GM19328 (cell line): ENCODE results near the gene TAGLN.

ENCODE experiments used
- ATAC-seq: cut with Tn5 transposase; IDR thresholded peaks from one replicate; pipeline ENCODE4 v1.9.1; 2021; ENCODE audit warnings: mild to moderate bottlenecking, moderate library complexity; ENCODE audit not compliant: unreplicated experiment

TAGLN gene

DNA sequence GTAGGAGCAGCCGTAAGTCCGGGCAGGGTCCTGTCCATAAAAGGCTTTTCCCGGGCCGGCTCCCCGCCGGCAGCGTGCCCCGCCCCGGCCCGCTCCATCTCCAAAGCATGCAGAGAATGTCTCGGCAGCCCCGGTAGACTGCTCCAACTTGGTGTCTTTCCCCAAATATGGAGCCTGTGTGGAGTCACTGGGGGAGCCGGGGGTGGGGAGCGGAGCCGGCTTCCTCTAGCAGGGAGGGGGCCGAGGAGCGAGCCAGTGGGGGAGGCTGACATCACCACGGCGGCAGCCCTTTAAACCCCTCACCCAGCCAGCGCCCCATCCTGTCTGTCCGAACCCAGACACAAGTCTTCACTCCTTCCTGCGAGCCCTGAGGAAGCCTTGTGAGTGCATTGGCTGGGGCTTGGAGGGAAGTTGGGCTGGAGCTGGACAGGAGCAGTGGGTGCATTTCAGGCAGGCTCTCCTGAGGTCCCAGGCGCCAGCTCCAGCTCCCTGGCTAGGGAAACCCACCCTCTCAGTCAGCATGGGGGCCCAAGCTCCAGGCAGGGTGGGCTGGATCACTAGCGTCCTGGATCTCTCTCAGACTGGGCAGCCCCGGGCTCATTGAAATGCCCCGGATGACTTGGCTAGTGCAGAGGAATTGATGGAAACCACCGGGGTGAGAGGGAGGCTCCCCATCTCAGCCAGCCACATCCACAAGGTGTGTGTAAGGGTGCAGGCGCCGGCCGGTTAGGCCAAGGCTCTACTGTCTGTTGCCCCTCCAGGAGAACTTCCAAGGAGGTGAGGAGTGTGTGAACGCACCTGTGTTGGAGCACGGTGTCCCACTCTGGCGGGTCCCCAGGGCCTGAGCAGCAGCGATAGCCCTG lies at the start of gene TAGLN:
TAGLN (plus strand) TSS at position 318 of the 863 bp plus-strand sequence. CDS start 3,644 bp downstream, outside the sequence.
- no peak for ATAC-seq

DNA sequence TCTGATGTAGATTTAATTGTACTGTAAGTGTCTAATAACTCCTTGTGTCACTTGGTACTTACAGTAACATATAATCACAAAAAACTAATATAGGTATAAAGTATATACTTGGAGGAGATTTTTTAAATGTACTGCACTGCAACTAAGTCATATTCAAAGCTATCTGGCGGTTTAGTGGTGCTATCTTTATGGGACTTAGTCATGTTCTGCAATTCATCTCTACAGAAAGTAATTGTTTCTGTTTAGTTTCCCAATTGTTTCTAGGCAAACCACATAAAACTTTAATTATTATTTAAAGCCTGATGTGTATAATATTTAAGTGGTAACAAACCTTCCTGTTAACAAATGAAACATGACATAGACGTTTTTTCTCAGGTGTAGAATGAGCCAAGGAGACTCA lies 47.1 kb upstream of the TAGLN start:
- ATAC-seq = no peak

DNA sequence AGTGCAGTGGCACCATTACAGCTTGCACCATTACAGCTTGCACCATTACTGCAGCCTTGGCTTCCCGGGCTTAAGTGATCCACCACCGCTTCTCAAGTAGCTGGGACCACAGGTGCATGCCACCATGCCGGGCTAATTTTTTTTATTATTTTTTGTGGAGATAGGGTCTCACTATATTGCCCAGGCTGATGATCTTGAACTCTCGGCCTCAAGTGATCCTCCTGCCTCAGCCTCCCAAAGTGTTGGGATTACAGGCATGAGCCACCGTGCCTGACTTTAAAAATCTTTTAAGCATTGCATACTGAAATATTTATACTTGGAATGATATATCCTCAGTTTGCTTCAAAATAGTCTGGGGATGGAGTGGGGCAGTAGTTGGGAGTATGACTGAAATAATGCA lies 44.7 kb upstream of the TAGLN start:
- ATAC-seq = no peak

DNA sequence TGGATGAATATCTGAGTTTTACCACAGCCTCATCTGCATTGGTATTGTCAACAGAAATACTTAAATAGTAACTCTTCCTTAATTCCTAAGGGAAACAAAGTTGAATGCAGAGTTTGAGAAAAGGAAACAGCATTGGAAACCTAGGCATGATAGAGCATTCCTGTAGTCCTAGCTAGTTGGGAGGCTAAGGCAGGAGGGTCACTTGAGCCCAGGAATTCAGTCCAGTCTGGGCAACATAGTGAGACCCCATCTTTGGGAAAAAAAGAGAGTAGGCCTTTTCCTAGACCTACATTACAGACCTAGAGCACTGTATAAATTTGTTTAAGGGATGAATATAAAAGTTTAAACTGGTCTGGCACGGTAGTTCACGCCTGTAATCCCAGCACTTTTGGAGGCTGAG lies 41.7 kb upstream of the TAGLN start:
- ATAC-seq = no peak

DNA sequence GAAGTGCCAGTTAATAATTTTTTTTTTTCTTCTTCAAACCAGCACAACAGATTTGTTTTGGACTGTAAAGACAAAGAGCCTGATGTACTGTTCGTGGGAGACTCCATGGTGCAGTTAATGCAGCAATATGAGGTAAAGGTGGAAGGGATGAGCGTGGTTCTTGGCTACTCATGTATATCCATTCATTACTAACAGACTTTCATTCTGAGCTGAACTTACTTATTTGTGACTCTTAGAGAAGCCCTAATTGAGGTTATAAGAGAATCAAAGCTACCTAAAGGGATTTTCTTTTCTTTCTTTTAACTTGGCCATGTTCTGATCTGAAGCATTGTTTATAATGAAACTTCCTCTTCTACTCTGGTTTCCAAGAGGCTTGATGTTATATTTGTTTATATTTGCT lies 39.3 kb upstream of the TAGLN start:
- no peak for ATAC-seq

DNA sequence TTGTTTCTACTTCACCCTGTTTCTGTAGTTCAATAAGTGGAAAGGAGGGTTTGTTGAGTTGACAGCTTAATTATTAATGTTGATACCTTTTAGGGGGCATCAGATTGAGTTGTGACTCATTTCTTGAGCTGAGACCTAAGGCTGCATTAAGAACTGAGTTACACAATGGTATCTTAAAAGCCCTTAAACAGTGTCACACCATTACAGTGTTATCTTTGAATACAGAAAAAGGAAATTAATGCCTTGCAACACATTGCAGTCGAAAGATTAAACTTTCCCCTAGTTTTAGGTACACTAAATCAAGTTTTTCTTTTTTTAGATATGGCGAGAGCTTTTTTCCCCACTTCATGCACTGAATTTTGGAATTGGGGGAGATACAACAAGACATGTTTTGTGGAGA lies 38.3 kb upstream of the TAGLN start:
- no peak for ATAC-seq

DNA sequence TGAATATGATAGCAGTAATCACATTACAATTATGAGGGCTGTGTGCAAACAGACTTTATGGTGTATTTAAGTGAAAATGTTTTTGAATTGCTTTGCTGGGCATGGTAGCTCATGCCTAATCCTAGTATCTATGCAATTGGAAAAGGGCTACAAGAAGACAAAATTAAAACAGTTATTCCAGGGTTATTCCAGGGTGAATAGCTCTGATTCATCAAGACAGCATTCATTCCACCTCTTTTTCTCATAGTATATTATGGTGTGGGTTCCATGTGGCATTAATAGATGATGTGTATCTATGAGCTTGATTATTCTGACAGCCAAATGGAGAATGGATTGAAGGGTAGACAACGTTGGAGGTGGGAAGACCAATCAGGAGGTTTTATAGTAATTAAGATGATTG lies 32.7 kb upstream of the TAGLN start:
- ATAC-seq = no peak

DNA sequence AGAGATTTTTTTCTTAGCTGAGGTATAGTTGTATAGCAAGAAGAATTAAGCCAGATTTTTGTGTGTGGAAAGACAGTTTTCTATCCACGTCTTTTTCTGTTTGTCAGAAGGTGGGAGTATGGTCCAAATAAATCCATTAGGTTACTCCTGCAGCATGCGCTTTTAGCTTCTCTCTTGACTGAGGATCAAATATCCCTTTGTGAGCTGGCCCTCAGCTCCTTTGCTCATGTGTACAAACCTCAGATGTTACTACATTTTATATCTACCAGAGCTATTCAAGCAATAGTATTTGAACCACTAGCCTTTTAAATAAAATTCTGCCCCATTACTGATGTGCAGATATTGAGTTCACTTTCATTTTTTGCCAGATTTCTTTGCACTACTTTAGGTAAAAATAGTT lies 29.4 kb upstream of the TAGLN start:
- ATAC-seq = no peak

DNA sequence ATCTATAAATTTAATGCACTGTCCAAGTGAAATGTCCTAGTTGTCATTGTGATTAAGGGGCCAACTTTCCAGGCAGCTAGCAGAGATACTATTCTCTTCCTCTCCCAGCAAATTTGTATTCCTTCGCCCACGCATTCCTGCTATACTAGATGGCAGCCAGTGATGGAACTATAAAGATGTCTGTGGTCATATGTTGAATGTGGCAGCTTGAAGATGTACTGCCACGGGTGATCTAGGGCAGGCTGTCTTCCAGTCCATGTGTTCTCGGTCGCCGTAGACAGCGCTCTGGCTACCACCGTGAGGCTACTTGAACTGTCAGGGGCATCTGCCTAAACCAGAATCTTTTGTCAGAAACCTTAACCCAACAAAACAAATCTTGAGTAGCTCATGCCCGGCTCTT lies 29.0 kb upstream of the TAGLN start:
- no peak for ATAC-seq

DNA sequence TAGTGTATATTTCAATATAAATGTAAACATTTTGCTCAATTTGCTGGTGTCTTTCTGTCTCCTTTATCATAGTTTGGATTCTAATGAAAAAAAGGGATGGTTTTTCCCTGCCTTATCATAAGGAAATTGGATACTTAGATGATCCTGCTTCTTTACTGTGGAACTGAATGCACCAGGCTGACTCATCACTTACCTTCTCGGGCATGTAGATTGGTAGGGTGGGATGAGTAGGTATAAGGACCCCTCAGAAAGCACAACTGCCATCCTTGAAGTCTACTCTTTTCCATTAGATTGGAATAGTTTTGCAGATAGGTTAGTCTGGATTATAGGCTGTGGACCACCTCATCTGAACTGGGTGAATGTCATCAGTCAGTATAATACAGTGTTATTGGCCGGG lies 28.2 kb upstream of the TAGLN start:
- no peak for ATAC-seq

DNA sequence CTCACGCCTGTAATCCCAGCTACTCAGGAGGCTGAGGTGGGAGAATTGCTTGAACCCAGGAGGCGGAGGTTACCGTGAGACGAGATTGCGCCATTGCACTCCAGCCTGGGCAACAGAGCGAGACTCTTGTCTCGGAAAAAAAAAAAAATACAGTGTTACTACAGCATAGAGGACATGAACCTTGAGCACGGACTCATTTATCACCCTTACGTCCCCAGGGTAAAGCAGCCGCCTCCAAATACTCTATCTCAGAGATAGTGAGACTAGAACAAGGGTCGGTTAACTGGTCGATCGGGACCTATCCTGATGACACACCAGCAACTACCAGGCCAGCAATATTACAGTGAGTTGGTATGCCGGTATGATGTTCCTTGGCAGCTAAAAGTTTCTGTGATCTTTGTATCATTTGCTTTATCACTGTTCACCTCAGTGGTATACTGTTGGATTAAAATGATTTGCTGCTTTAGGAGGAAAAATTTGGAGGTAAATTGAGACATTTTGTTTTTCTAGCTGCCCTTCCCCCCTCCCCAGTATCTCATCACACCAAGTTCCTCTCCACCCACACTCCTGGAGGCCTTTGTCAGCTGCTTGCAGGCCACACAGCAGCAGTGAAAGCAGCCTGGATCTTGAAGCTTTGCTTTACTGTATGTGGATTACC lies 27.6 kb upstream of the TAGLN start:
- ATAC-seq = no peak

DNA sequence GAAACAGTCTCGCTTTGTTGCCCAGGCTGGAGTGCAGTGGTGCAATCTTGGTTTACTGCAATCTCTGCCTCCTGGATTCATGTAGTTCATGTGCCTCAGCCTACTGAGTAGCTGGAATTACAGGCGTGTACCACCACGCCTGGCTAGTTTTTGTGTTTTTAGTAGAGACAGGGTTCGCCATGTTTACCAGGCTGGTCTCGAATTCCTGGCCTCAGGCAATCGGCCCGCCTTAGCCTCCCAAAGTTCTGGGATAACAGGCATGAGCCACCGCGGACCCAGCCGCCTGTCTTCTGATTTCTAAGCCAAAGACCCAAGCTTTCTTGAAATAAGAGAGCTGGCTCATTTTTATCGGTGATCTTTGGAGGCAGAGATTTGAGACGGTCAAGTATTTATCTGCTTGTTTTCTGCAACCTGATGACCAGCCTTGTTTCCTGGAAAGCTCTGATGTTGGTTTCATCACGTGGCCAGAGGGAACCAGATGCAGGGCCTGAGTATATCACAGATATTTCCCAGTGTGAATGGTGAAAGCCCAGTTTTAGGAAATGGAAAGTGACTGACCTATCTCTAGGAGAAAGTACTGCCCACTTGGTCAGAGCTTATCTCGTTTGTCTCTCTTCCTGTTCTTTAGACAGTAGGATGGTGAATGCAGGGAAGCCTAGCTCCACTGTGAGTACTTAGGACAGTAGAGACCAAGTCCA lies 26.3 kb upstream of the TAGLN start:
- ATAC-seq = no peak

DNA sequence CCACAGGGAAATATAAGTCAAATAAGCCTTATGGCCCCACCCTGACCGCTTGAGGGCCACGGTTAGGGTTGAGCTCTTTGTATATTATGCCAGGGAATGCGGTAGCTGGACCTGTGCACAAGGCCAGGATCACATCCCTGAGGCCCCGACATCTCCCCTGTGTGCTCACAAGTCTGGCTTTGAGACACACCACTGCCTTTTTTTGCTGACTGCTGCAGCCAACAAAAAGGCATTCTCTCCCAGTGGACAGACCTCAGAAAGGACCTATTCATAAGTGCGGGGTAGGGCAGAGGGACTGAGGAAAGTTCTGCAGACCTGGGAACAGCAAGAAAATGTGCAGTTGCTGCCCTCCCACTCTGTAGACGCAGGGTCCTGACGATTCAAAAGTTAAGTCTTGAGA lies 24.1 kb upstream of the TAGLN start:
- ATAC-seq = no peak

DNA sequence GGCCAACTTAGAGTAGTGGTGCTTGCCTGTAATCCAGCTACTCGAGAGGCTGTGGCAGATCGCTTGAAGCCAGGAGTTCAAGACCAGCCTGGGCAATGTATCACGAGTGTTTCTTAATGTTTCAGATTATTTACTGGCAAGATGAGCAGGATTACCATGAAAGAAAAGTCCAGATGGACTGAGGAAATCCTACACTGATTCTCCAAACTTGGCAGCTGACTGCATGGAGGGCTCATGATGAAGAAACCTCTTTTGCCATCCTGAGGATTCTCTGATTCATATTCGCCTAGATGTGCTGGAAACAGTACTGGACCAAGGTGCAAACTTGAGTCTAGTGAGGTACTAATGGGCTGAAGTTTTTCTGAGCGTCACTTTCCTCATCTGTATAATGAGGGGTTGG lies 23.4 kb upstream of the TAGLN start:
- no peak for ATAC-seq

DNA sequence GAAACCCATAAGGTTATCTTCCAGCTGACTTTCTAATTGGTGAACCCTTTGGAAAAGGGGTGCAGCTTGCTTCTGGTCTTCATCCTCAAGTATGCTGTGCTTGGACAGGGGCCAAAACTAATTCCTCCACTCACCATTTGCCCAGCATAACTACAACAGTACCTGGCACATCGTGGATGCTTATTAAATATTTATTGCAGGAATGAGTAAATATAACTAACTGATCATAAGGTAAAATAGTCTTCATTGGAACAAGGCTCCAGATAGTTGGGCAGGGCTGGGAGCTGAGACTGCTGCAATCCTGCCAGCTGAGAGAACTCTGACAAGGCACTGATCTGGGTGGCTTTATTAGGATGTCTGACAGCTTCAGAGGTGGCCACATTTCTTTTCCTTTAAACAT lies 23.0 kb upstream of the TAGLN start:
- ATAC-seq = no peak

DNA sequence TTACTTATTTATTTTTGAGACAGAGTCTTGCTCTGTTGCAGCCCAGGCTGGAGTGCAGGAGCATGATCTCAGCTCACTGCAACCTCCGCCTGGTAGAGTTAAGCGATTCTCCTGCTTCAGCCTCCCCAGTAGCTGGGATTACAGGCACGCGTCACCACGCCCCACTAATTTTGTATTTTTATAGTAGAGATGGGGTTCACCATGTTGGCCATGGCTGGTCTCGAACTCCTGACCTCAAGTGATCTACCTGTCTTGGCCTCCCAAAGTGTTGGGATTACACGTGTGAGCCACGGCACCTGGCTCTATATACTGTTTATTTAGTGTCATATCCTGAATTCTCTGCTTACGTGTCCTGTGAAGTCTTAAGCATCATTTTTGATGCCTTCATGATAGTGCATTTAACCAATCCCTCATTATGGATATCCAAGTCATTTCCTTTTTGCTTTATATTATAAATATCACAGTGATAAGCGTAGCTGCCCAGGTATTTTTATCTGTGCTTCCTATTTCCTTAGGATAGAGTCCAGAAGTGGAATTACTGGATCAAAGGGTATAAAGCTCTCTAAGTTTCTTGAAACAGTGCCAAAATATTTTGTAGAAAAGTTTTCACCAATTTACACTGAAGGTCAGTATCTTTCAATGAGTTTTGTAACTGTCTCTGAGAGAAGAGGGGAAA lies 21.5 kb upstream of the TAGLN start:
- ATAC-seq = no peak

DNA sequence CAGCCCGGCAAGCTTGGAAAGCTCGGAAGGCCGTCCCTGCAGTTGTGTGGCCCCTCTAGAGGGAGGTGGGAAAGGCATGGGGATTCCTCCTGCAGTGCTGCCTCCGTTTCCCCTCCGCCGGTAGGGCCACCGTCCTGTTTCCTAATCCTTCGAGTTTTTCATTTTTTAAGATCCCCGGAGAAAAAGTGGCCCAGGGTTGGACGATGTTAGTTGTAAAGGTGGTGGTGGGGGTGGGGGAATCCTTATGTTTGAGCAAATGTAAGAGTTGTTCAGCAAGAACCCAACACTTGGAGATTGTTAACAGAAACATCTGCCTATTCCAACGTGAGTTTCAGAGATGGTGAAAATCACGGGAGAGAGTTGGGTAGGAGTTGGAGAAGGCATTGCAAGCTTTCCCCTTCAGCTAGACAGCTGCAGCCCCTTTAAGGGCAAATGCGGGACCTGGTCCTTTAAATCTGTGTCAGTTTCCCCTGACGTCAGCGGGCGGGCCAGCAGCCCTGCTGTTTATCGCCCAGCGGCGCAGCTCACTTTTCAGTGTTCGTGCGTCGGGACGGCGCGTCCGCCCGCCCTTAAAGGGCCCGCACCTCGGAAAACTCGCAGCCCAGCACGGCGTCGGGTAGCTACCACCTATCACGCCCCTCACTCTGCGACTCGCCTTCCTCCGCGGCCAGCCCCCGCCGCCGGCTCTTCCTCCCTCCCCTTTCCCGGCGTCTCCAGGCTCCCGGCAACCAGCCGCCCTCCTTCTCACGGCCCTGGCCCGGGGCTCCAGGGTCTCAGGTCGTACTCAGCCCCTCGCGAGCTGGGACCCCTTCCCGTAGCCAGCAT lies 20.7 kb upstream of the TAGLN start, which contains the start of gene SIDT2:
SIDT2 (plus strand) TSS at position 534 of the 825 bp plus-strand sequence. CDS start 521 bp downstream, outside the sequence.
- peak; percentile 96 for ATAC-seq

DNA sequence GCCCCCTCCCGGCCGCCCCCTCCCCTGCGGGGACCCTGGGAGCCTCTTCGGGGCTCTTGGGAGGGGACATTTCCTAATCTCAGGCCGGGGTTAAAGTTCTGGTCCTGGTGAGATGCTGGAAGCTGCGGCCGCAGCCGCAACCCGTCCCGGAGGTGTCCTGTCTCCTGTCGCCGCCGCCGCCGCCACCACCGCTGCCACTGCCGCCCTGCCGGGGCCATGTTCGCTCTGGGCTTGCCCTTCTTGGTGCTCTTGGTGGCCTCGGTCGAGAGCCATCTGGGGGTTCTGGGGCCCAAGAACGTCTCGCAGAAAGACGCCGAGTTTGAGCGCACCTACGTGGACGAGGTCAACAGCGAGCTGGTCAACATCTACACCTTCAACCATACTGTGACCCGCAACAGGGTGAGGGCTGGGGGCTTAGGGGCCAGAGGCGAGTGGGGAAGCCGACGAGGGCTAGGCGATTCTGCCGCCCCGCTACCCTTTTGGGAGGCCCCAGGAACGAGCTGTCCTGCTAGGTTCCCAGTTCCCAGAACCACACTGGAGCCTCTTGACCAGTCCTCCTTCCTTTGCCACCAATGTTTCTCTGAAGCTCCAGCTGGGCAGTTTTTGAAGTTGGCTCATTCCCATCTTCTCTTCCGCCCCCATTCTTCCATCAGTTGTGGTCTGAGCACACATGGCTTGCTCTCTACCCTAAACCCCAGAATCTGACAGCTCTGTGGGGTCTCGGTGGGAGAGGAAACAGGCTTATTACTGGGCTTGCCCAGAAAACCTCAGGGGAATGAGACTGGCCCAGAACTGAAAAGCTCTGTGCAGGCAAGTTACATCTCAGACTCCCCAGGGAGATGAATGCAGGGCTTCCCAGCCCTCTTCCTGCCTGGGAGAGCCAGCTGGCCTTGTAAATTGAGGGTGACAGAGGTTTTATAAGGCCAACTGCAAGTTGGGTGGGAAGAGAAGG lies 19.8 kb upstream of the TAGLN start:
- no peak for ATAC-seq

DNA sequence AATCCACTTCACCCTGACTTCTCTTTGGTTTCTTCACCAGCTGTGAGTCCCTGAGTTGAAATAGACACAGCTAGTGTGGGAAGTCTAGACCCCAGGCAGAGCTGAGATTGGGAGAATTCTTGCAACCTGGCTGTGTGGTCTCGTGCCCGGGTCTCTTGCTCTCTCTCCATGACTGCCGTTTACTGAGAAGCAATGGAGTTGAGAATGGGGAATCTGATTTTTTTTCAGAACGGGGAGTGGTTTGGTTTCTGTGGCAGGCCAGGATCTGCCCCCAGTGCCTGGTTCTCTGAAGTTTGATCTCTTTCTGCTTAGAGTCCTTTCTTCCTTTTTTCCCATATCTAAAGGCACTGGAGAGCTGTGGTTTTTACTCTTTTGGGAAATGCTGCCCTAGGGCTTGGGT lies 19.1 kb upstream of the TAGLN start:
- ATAC-seq = no peak
